CD8-positive, alpha-beta memory T cell (primary cell): ENCODE measurements around the gene VSTM2L. TPM values are rescaled to one million over a fixed set of nuclear protein-coding genes. Genes with fewer than 3 reads are reported as not detected.
"Not testable (repeated sequence)": the region's sequence is repeated elsewhere in the genome, so short reads cannot be mapped to it uniquely, and the experiment has no call there.

Experiments
- CTCF ChIA-PET: fragments of 350-600 bp; sonication (Branson Sonifier 250); formaldehyde crosslinking; loops from one replicate; lab custom pipeline; 2021; ENCODE audit warnings: antibody characterized with exemption; lab: Charles Lee
- POLR2A ChIA-PET: fragments of 350-600 bp; sonication (Branson Sonifier 250); formaldehyde crosslinking; loops from one replicate; lab custom pipeline; 2021; ENCODE audit warnings: antibody characterized with exemption; lab: Charles Lee
- DNase-seq, 5 donors: peaks; one replicate each; pipeline versions ENCODE4 v3.0.0 to v3.0.0-alpha.2; 2020 to 2022; ENCODE audit warnings: mixed read lengths in 1 of 5
- H3K27ac ChIP-seq: one replicate; pipeline ENCODE4 v1.7.0; 2013; ENCODE audit warnings: low read depth, mild to moderate bottlenecking, low read length, moderate library complexity
- H3K27me3 ChIP-seq: 2 replicates; pipeline ENCODE4 v1.7.0; 2013; ENCODE audit warnings: low read length, mild to moderate bottlenecking; ENCODE audit not compliant: insufficient read depth, poor library complexity, severe bottlenecking
- H3K36me3 ChIP-seq: 2 replicates; pipeline ENCODE4 v1.7.0; 2013; ENCODE audit warnings: mild to moderate bottlenecking, low read length, moderate library complexity; ENCODE audit not compliant: insufficient read depth
- H3K4me1 ChIP-seq: 2 replicates; pipeline ENCODE4 v1.7.0; 2013; ENCODE audit warnings: mild to moderate bottlenecking, low read length, moderate library complexity; ENCODE audit not compliant: insufficient read depth
- H3K4me3 ChIP-seq: 2 replicates; pipeline ENCODE4 v1.7.0; 2013; ENCODE audit warnings: mild to moderate bottlenecking, low read length
- H3K9me3 ChIP-seq: 2 replicates; pipeline ENCODE4 v1.7.0; 2013; ENCODE audit warnings: mild to moderate bottlenecking, low read length
- H3K27ac Mint-ChIP-seq, 8 donors: one replicate each; pipeline ENCODE4 v1.8.0; 2020 to 2021; ENCODE audit warnings: mixed read lengths in 8 of 8, mild to moderate bottlenecking in 6 of 8, inconsistent platforms in 3 of 8, moderate library complexity in 3 of 8
- H3K27me3 Mint-ChIP-seq, 2 donors: one replicate each; pipeline ENCODE4 v1.8.0; 2020 to 2021; ENCODE audit warnings: mixed read lengths in 2 of 2, mild to moderate bottlenecking in 1 of 2, moderate library complexity in 1 of 2
- H3K36me3 Mint-ChIP-seq, 3 donors: one replicate each; pipeline ENCODE4 v1.8.0; 2020 to 2021; ENCODE audit warnings: mixed read lengths in 3 of 3, inconsistent platforms in 1 of 3, mild to moderate bottlenecking in 1 of 3
- H3K4me1 Mint-ChIP-seq, 3 donors: one replicate each; pipeline ENCODE4 v1.8.0; 2020 to 2021; ENCODE audit warnings: mixed read lengths in 3 of 3, inconsistent platforms in 1 of 3, mild to moderate bottlenecking in 1 of 3
- H3K4me3 Mint-ChIP-seq, 7 donors: one replicate each; pipeline ENCODE4 v1.8.0; 2020 to 2021; ENCODE audit warnings: mixed read lengths in 7 of 7, mild to moderate bottlenecking in 6 of 7, moderate library complexity in 4 of 7, inconsistent platforms in 2 of 7
- H3K9me3 Mint-ChIP-seq, 5 donors: one replicate each; pipeline ENCODE4 v1.8.0; 2020 to 2022; ENCODE audit warnings: mixed read lengths in 5 of 5, mild to moderate bottlenecking in 3 of 5, moderate library complexity in 2 of 5, inconsistent platforms in 1 of 5
- polyA plus RNA-seq: library from polyadenylated mRNA; unstranded; fragments of 300-500 nt; fragmentation: Illumina TruSeq; gene quantifications from one replicate; pipeline ENCODE4 v1.2.3, GENCODE V29; 2021
- total RNA-seq, 2 experiments: library from RNA; stranded (reverse); gene quantifications; one replicate each; pipeline ENCODE4 v1.2.3, GENCODE V29; 2021

The VSTM2L gene
- total and polyA plus RNA-seq, 3 experiments from 2014 or later = not detected

- peaks cover 5% of the 10 kb centered on the region for H3K27me3 ChIP-seq
- no peak overlapping the region for H3K27ac ChIP-seq
- Mint-ChIP-seq H3K9me3 (peaks cover 0 to 10% (median 7%) of the 10 kb centered on the region in 5 donors), H3K4me3 (no peak overlapping the region), H3K27ac (no peak overlapping the region), H3K4me1 (no peaks in the 10 kb centered on the region), H3K27me3 (peaks cover 8 to 18% of the 10 kb centered on the region in 2 donors), H3K36me3 (peaks cover 0 to 5% (median 0%) of the 10 kb centered on the region in 3 donors)
- CTCF ChIA-PET = no interaction called here
- POLR2A ChIA-PET = no interaction called here
- no peaks in the 10 kb centered on the region for H3K4me1 ChIP-seq
- no peaks in the 10 kb centered on the region for H3K36me3 ChIP-seq
- DNase-seq = no peak
- H3K9me3 ChIP-seq = no peaks in the 10 kb centered on the region
- H3K4me3 ChIP-seq = no peak overlapping the region
Measured at GRCh38 chr20:37955511-37955910, 52.6 kb downstream of the VSTM2L start.

DNA sequence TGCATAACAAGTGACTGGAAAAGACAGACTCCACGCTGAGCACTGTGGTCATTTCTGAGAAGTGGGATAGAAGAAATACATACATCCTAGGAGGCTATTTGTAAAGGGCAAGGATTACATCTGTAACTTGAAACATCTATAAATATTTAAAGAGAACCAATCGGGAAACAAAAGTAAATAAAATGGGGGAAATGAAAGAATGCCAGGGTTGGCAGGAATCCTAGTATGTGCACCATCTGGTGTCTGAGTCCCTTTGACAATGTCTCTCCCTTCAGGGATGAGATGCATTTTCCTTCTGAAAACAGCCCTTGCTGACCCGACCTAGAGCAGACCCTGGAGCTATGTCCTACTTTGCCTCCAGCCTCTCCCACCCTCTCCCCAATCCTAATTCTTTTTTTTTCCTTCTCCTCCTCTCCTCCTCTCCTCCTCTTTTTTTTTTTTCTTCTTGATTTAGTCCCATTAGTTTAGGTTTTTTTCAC lies 53.2 kb downstream of the VSTM2L start:
- H3K9me3 ChIP-seq = no peaks in the 10 kb centered on the region
- H3K4me3 Mint-ChIP-seq = no peak overlapping the region
- peaks cover 0 to 13% (median 8%) of the 10 kb centered on the region in 5 donors for H3K9me3 Mint-ChIP-seq
- no peak overlapping the region for H3K27ac ChIP-seq
- H3K27ac Mint-ChIP-seq = no peak overlapping the region
- H3K4me1 Mint-ChIP-seq = no peaks in the 10 kb centered on the region
- no peaks in the 10 kb centered on the region for H3K36me3 ChIP-seq
- peaks cover 5% of the 10 kb centered on the region for H3K27me3 ChIP-seq
- H3K27me3 Mint-ChIP-seq = peaks cover 7 to 18% of the 10 kb centered on the region in 2 donors
- no peaks in the 10 kb centered on the region for H3K4me1 ChIP-seq
- H3K36me3 Mint-ChIP-seq = peaks cover 0 to 5% (median 0%) of the 10 kb centered on the region in 3 donors
- no peak for DNase-seq
- ChIA-PET POLR2A (no interaction called here), CTCF (no interaction called here)
- no peak overlapping the region for H3K4me3 ChIP-seq

GRCh38 chr20:37958856-37959520 lies 56.1 kb downstream of the VSTM2L start:
- DNase-seq = no peak

DNA sequence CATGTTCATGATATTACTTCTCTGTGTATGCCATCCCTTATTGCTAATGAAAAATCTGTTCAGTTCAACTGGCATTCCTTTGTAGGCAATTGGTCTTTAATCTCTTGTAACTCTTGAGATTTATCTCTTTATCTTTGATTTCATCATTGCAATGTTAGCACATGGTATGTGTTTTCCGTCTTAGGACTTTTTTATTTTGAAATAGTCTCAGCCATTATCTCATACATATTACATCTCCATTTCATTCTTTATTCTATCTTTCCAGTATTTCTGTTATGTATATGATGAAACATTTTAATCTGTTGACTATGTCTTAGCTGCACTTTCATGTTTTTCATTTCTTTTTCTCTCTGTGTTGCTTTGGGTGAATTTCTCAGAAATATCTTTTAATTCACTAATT lies 58.1 kb downstream of the VSTM2L start:
- CTCF ChIA-PET = no interaction called here
- peaks cover 4% of the 10 kb centered on the region for H3K27me3 ChIP-seq
- H3K27ac Mint-ChIP-seq = no peak overlapping the region
- POLR2A ChIA-PET = no interaction called here
- no peaks in the 10 kb centered on the region for H3K4me1 Mint-ChIP-seq
- DNase-seq = no peak
- H3K27ac ChIP-seq = no peak overlapping the region
- H3K4me3 ChIP-seq = no peak overlapping the region
- H3K27me3 Mint-ChIP-seq = peaks cover 4 to 9% of the 10 kb centered on the region in 2 donors
- H3K9me3 ChIP-seq = no peaks in the 10 kb centered on the region
- H3K36me3 ChIP-seq = no peaks in the 10 kb centered on the region
- peaks cover 4 to 29% (median 27%) of the 10 kb centered on the region in 5 donors for H3K9me3 Mint-ChIP-seq
- no peaks in the 10 kb centered on the region for H3K4me1 ChIP-seq
- H3K4me3 Mint-ChIP-seq = no peak overlapping the region
- peaks cover 0 to 15% (median 0%) of the 10 kb centered on the region in 3 donors for H3K36me3 Mint-ChIP-seq

More at GRCh38 chr20:37958856-37959520, 56.1 kb downstream of the VSTM2L start:
- H3K36me3 ChIP-seq = no peaks in the 10 kb centered on the region
- H3K27me3 Mint-ChIP-seq = peaks cover 7 to 18% of the 10 kb centered on the region in 2 donors
- no peak overlapping the region for H3K4me3 ChIP-seq
- H3K9me3 ChIP-seq = no peaks in the 10 kb centered on the region
- CTCF ChIA-PET = interaction anchor here (1.0 kb wide), 1 partner anchor 22 kb away, joined by 3 read pairs; no protein-coding TSS in a partner anchor
- no peak overlapping the region for H3K4me3 Mint-ChIP-seq
- H3K27ac ChIP-seq = no peak overlapping the region
- peaks cover 0 to 16% (median 15%) of the 10 kb centered on the region in 5 donors for H3K9me3 Mint-ChIP-seq
- peaks cover 5% of the 10 kb centered on the region for H3K27me3 ChIP-seq
- no peak overlapping the region for H3K27ac Mint-ChIP-seq
- no peaks in the 10 kb centered on the region for H3K4me1 Mint-ChIP-seq
- POLR2A ChIA-PET = no interaction called here
- H3K36me3 Mint-ChIP-seq = peaks cover 0 to 9% (median 0%) of the 10 kb centered on the region in 3 donors
- no peaks in the 10 kb centered on the region for H3K4me1 ChIP-seq

- H3K27ac Mint-ChIP-seq, POLR2A ChIA-PET: not testable (repeated sequence)
- peaks cover 27 to 52% (median 50%) of the 10 kb centered on the region in 5 donors for H3K9me3 Mint-ChIP-seq
Measured at GRCh38 chr20:37963483-37963882, 60.6 kb downstream of the VSTM2L start.

GRCh38 chr20:37968841-37969401 lies 66.0 kb downstream of the VSTM2L start:
- Histone ChIP-seq H3K27ac (no peak overlapping the region), H3K4me3 (no peak overlapping the region), H3K4me1 (no peaks in the 10 kb centered on the region), H3K9me3 (no peaks in the 10 kb centered on the region), H3K27me3 (no peaks in the 10 kb centered on the region), H3K36me3 (no peaks in the 10 kb centered on the region)
- DNase-seq = no peak
- no peak overlapping the region for H3K27ac Mint-ChIP-seq
- H3K4me3 Mint-ChIP-seq = no peak overlapping the region
- no peaks in the 10 kb centered on the region for H3K4me1 Mint-ChIP-seq
- ChIA-PET POLR2A (no interaction called here), CTCF (no interaction called here)
- H3K36me3 Mint-ChIP-seq = peaks cover 4 to 59% (median 10%) of the 10 kb centered on the region in 3 donors
- peaks cover 0 to 7% of the 10 kb centered on the region in 2 donors for H3K27me3 Mint-ChIP-seq
- peaks cover 32 to 51% (median 45%) of the 10 kb centered on the region in 5 donors for H3K9me3 Mint-ChIP-seq

More at GRCh38 chr20:37963483-37963882, 60.6 kb downstream of the VSTM2L start:
- DNase-seq, H3K4me3 ChIP-seq, H3K4me1 Mint-ChIP-seq, H3K27me3 ChIP-seq, CTCF ChIA-PET, H3K4me1 ChIP-seq, H3K4me3 Mint-ChIP-seq, H3K9me3 ChIP-seq, H3K27me3 Mint-ChIP-seq, H3K27ac ChIP-seq, H3K36me3 ChIP-seq: not testable (repeated sequence)
- peaks cover 0 to 30% (median 0%) of the 10 kb centered on the region in 3 donors for H3K36me3 Mint-ChIP-seq

DNA sequence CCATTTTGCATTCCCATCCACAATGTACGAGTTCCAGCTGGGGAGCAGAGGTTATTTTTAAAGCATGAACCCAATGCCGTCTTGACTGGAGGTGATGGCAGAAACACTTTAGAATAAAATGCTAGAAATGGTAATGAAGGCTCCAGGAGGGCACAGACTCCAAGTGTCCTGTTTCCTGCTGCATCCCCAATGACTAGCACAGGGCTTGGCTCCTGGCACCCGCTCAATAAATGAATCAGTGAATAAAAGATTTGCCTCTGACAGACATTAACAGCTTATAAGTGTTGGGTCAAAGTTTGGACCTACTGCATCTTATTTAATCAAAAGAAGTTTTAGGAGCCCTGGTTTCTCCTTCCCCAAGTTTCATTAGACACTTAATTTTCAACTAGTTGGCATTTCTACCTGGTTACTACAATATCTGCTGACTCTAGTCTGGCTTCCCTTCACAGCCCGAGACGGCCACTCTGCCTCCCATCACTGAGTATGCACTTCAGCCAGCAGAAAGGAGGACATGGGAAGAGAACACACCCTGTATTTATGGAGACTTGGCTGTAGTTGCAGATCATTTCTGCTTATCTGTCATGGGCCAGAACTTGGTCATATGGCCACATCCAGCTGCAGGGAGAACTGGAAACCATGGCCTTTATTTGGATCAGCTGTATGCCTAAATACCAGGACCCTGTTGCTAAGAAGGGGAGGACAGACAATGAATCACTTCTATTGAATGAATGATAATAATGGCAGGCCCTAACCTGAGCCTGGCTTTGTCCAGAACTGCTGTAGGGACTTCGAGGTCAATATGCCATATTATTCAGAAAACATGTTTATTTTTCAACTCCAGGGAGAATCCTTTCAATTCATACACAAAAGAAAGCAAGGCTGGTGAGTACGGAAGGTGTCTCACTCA lies 67.3 kb downstream of the VSTM2L start:
- Mint-ChIP-seq H3K27me3 (peaks cover 0 to 7% of the 10 kb centered on the region in 2 donors), H3K4me1 (no peaks in the 10 kb centered on the region), H3K9me3 (peaks cover 25 to 40% (median 34%) of the 10 kb centered on the region in 5 donors), H3K36me3 (peaks cover 5 to 55% (median 13%) of the 10 kb centered on the region in 3 donors), H3K27ac (no peak overlapping the region), H3K4me3 (no peak overlapping the region)
- Histone ChIP-seq H3K4me1 (no peaks in the 10 kb centered on the region), H3K36me3 (no peaks in the 10 kb centered on the region), H3K9me3 (no peaks in the 10 kb centered on the region), H3K4me3 (no peak overlapping the region), H3K27ac (no peak overlapping the region), H3K27me3 (no peaks in the 10 kb centered on the region)
- ChIA-PET CTCF (no interaction called here), POLR2A (no interaction called here)
- DNase-seq = no peak
